Measurements from ENCODE around the gene GLIS1.

GRCh38 chr1:53549287-53549686 is 189.7 kb downstream of the GLIS1 start:
- TF ChIP-seq CTCF (IDR thresholded peaks at IDR 0.05) (no peak), POLR2A (IDR thresholded peaks at IDR 0.05) (no peak)

All from lower leg skin (tissue), 3 donors.